IPS-18c (cell line): Measurements from ENCODE around the gene CTXND1.

Source experiments
- H3K4me3 ChIP-seq: 2 replicates; pipeline ENCODE4 v1.7.0; 2013; ENCODE audit warnings: low read depth, mild to moderate bottlenecking, low read length, moderate library complexity; ENCODE audit not compliant: insufficient read depth
- H3K9me3 ChIP-seq: one replicate; pipeline ENCODE4 v1.6.1; 2013; ENCODE audit warnings: mild to moderate bottlenecking, low read length, moderate library complexity; ENCODE audit not compliant: control insufficient read depth, insufficient read depth

CTXND1 gene

GRCh38 chr15:80266113-80266512, 14.1 kb upstream of the CTXND1 start:
- Histone ChIP-seq H3K9me3 (peaks cover 2% of the 10 kb centered on the region), H3K4me3 (no peak overlapping the region)

- H3K4me3 ChIP-seq = no peak overlapping the region
- H3K9me3 ChIP-seq = peaks cover 2% of the 10 kb centered on the region
These were observed 13.0 kb upstream of the CTXND1 start for GRCh38 chr15:80265021-80265420.

- no peaks in the 10 kb centered on the region for H3K9me3 ChIP-seq
- no peak overlapping the region for H3K4me3 ChIP-seq
These were observed 12.0 kb upstream of the CTXND1 start for GRCh38 chr15:80264031-80264430.

- no peak overlapping the region for H3K4me3 ChIP-seq
- H3K9me3 ChIP-seq = no peaks in the 10 kb centered on the region
These were observed 8.5 kb upstream of the CTXND1 start for GRCh38 chr15:80260551-80260950.

DNA sequence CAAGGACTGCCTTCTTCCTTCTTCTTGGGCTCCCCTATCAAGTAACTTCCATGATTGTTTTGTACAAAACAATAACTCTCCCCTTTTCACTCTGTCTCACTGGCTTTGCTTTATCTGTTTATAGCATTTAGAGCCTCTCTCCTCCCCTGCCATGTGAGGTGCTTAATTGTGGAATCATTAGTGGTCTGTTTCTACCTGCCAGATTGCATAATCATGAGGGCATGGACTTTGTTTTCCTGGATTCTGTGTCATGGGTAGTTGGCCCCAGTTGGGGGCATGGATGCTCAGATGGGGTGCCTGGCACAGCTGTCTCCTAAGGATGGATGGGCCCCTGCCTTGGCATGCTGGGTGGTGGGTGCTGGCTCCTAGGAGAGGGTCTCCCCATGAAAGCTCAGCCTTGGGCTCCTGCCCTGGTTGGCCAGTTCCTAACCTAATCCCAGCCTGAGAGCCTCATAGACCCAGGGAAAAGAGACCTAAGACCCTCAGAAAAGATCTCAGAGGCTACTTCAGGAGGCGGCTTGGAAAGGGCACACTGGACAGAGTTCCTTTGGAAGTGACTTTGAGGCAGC, 8.0 kb upstream of the CTXND1 start:
- Histone ChIP-seq H3K9me3 (no peaks in the 10 kb centered on the region), H3K4me3 (no peak overlapping the region)

DNA sequence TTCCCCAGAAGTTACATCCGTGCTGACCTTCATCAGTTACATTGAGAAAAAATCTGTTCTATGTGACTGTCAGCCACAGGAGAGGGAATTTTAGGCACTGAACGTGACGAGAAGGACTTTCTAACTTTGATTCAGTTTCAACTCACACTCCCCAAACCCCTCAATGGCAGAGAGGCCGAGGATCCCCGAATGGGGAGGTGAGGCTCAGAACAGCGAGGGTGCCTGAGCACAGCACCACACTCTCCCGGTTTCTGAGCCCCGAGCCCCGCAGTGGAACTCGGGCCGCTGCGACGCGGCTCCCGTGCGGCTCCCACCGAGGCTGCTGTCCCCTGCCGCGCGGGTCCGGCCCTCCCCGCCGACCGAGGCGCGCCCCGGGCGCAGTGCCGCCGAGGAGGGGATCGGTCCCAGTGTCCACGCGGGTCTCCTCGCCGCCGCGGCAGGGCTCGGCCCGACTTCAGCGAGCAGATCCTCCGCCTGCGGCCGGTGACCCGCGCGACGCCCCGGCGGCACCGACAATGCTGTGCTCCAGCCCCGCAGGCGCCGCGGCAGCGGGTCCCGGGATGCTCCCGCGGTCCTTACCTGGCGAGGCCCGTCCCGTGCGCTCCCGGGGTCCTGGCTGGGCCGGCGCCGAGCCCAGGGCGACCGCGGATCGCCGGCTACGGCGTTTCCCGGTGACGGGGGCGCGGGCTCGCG, 439 bp downstream of the CTXND1 start:
- Histone ChIP-seq H3K9me3 (no peaks in the 10 kb centered on the region), H3K4me3 (peak overlapping the region; percentile 58)

DNA sequence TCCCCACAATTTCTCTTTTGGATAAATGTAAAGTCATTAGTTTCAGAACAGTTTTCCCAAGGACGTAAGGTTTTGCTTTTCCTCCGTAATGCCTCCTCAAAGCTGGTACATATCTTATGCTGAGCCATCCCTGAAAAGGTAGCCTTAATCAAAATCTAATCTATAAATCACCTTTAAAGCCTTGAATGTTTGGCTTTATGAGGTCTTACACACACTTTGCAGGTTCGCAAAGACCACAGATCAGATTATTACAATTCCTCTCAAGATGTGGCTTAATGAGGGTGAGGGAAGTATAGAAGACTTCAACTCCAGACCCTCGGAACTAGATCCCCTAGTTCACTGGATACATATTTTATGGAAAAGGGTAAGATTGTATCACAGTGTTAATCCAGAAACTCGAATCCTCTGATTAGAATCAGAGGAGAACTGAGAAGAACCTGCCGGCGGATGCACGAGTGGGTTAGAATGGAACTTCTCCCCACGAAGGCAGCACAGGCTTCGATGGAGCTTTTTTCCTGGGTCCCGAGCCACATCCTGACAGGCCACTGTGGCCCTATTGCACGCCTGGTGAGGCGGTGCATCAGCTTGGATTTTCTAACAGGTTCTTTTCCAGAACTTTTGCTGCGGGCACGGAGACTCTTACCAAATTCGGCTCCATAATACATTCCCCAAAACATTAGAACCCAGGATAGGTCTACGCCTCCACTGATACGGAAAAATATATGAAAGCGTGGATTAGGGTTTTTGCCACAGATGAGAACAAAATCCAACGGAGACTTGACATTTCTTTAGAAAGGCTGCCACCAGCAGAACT, 1.2 kb downstream of the CTXND1 start:
- H3K4me3 ChIP-seq = peak overlapping the region; percentile 58
- no peaks in the 10 kb centered on the region for H3K9me3 ChIP-seq

- Histone ChIP-seq H3K9me3 (no peaks in the 10 kb centered on the region), H3K4me3 (no peak overlapping the region)
These were observed 2.0 kb downstream of the CTXND1 start for GRCh38 chr15:80249973-80250372.

DNA sequence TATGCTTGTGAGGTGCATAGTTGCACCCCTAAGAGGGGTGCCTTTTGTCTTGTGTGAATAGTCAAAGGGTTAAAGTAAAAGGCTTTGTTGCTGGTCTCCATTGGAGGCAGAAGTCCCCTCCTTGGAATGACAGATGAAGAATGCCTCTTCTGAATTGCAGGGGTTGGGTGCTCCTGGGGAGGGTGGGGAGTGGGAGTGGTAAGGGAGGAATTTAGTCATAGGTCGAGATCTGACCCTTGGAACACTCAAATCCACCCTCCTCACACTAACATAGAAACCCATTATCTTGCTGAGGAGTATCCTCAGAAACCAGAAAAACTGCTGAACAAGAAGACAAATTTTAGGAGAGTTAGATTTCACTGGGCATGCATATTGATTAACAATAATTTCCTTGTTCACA, 4.7 kb downstream of the CTXND1 start:
- Histone ChIP-seq H3K4me3 (no peak overlapping the region), H3K9me3 (no peaks in the 10 kb centered on the region)

GRCh38 chr15:80246425-80246894, 5.6 kb downstream of the CTXND1 start:
- no peak overlapping the region for H3K4me3 ChIP-seq

DNA sequence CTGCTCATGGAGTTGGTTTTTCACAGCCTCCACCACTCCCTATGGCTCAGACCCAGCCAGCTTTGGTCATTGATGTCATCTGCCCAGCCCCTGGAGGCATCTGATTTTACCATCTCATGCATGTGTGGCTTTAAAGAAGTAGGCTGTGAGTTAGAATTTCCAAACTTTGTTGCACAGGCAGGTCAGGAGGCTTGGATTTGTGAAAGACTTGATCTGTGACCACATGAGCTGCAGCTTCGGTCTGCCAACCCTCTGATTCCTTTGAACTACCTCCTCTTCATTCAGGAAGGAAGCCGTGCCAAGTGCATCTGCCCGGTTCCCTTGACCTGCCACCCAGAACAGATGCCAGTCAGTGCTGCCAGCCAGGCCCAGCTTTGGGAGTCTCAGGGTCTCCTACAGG, 9.2 kb downstream of the CTXND1 start:
- H3K4me3 ChIP-seq = no peak overlapping the region
- H3K9me3 ChIP-seq = no peaks in the 10 kb centered on the region

More at GRCh38 chr15:80246425-80246894, 5.6 kb downstream of the CTXND1 start:
- H3K9me3 ChIP-seq = no peaks in the 10 kb centered on the region

GRCh38 chr15:80242132-80242769, 9.8 kb downstream of the CTXND1 start:
- no peak overlapping the region for H3K4me3 ChIP-seq
- H3K9me3 ChIP-seq = no peaks in the 10 kb centered on the region

DNA sequence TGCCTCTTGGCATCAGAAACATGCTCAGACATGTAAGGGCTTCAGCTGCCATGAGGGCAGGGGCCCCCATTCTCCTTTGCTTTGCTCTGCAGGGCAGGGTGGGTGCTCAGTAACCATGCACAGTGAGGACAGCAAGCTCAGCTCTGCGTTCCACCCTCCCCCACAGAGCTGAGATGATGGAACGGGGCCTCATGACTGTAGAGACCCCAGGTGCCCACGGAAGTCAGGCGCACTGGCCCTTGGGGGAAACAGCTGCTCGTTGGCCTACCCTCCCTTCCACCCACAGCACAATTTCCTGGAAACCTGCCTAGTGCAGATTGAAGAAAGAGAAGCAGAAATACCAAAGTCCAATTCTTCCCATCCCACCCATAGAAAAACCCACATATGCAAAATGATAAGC, 10.5 kb downstream of the CTXND1 start:
- Histone ChIP-seq H3K4me3 (no peak overlapping the region), H3K9me3 (no peaks in the 10 kb centered on the region)

GRCh38 chr15:80240276-80240675, 11.7 kb downstream of the CTXND1 start:
- Histone ChIP-seq H3K4me3 (no peak overlapping the region), H3K9me3 (no peaks in the 10 kb centered on the region)

GRCh38 chr15:80234883-80235282, 17.1 kb downstream of the CTXND1 start:
- Histone ChIP-seq H3K4me3 (no peak overlapping the region), H3K9me3 (no peaks in the 10 kb centered on the region)

DNA sequence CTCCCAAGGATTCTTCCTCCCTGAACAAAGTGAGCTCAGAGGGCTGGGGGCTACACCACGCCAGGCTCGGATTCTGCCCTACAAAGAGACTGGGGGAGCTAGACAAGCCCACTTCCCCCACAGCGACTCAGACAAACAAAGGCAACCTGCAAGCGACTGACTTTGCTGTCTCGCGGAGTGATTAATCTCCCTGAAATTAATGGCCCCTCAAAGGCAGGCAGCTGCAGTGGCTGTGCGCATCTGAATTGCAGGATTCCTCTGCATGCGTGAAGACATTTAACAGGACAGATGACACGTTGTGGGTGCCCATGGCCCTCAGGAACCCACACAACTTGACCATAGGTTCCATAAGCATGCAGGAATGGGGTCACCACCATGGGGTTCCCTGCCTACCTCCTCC, 18.4 kb downstream of the CTXND1 start:
- Histone ChIP-seq H3K9me3 (no peaks in the 10 kb centered on the region), H3K4me3 (no peak overlapping the region)

DNA sequence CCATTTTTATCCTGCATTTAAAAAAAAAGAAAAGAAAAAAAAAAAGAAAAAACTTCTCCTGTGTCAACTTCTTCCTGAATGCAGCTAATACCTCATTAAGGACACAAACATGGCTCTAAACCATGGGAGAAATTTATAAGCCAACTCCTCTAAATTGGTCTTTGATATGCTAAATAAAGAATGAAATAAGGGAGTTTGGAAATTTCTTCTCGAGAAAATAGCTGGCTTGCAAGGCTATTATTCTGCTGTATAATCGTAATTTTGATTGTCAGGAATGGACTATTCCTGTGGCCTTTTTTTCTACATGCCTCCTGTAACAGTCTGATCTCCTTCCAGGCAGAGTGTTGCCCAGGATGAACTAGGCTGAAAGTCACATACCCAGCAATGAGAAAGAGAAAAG, 20.6 kb downstream of the CTXND1 start:
- Histone ChIP-seq H3K9me3 (no peaks in the 10 kb centered on the region), H3K4me3 (no peak overlapping the region)
